CD8-positive, alpha-beta memory T cell (primary cell): Measurements from ENCODE around the gene CERT1. TPM values are rescaled to one million over a fixed set of nuclear protein-coding genes. Genes with fewer than 3 reads are reported as not detected.

Source experiments
- CTCF ChIA-PET: fragments of 350-600 bp; sonication (Branson Sonifier 250); formaldehyde crosslinking; loops from one replicate; lab custom pipeline; 2021; ENCODE audit warnings: antibody characterized with exemption; lab: Charles Lee
- POLR2A ChIA-PET: fragments of 350-600 bp; sonication (Branson Sonifier 250); formaldehyde crosslinking; loops from one replicate; lab custom pipeline; 2021; ENCODE audit warnings: antibody characterized with exemption; lab: Charles Lee
- DNase-seq, 5 donors: peaks; one replicate each; pipeline versions ENCODE4 v3.0.0 to v3.0.0-alpha.2; 2020 to 2022; ENCODE audit warnings: mixed read lengths in 1 of 5
- H3K27ac ChIP-seq: one replicate; pipeline ENCODE4 v1.7.0; 2013; ENCODE audit warnings: low read depth, mild to moderate bottlenecking, low read length, moderate library complexity
- H3K27me3 ChIP-seq: 2 replicates; pipeline ENCODE4 v1.7.0; 2013; ENCODE audit warnings: low read length, mild to moderate bottlenecking; ENCODE audit not compliant: insufficient read depth, poor library complexity, severe bottlenecking
- H3K36me3 ChIP-seq: 2 replicates; pipeline ENCODE4 v1.7.0; 2013; ENCODE audit warnings: mild to moderate bottlenecking, low read length, moderate library complexity; ENCODE audit not compliant: insufficient read depth
- H3K4me1 ChIP-seq: 2 replicates; pipeline ENCODE4 v1.7.0; 2013; ENCODE audit warnings: mild to moderate bottlenecking, low read length, moderate library complexity; ENCODE audit not compliant: insufficient read depth
- H3K4me3 ChIP-seq: 2 replicates; pipeline ENCODE4 v1.7.0; 2013; ENCODE audit warnings: mild to moderate bottlenecking, low read length
- H3K9me3 ChIP-seq: 2 replicates; pipeline ENCODE4 v1.7.0; 2013; ENCODE audit warnings: mild to moderate bottlenecking, low read length
- H3K27ac Mint-ChIP-seq, 8 donors: one replicate each; pipeline ENCODE4 v1.8.0; 2020 to 2021; ENCODE audit warnings: mixed read lengths in 8 of 8, mild to moderate bottlenecking in 6 of 8, inconsistent platforms in 3 of 8, moderate library complexity in 3 of 8
- H3K27me3 Mint-ChIP-seq, 2 donors: one replicate each; pipeline ENCODE4 v1.8.0; 2020 to 2021; ENCODE audit warnings: mixed read lengths in 2 of 2, mild to moderate bottlenecking in 1 of 2, moderate library complexity in 1 of 2
- H3K36me3 Mint-ChIP-seq, 3 donors: one replicate each; pipeline ENCODE4 v1.8.0; 2020 to 2021; ENCODE audit warnings: mixed read lengths in 3 of 3, inconsistent platforms in 1 of 3, mild to moderate bottlenecking in 1 of 3
- H3K4me1 Mint-ChIP-seq, 3 donors: one replicate each; pipeline ENCODE4 v1.8.0; 2020 to 2021; ENCODE audit warnings: mixed read lengths in 3 of 3, inconsistent platforms in 1 of 3, mild to moderate bottlenecking in 1 of 3
- H3K4me3 Mint-ChIP-seq, 7 donors: one replicate each; pipeline ENCODE4 v1.8.0; 2020 to 2021; ENCODE audit warnings: mixed read lengths in 7 of 7, mild to moderate bottlenecking in 6 of 7, moderate library complexity in 4 of 7, inconsistent platforms in 2 of 7
- H3K9me3 Mint-ChIP-seq, 5 donors: one replicate each; pipeline ENCODE4 v1.8.0; 2020 to 2022; ENCODE audit warnings: mixed read lengths in 5 of 5, mild to moderate bottlenecking in 3 of 5, moderate library complexity in 2 of 5, inconsistent platforms in 1 of 5
- polyA plus RNA-seq: library from polyadenylated mRNA; unstranded; fragments of 300-500 nt; fragmentation: Illumina TruSeq; gene quantifications from one replicate; pipeline ENCODE4 v1.2.3, GENCODE V29; 2021
- total RNA-seq, 2 experiments: library from RNA; stranded (reverse); gene quantifications; one replicate each; pipeline ENCODE4 v1.2.3, GENCODE V29; 2021

CERT1 gene
- total and polyA plus RNA-seq, 3 experiments from 2014 or later, result 18.5 to 35.4 (median 35.0) TPM

GRCh38 chr5:75438722-75439121 lies 72.7 kb downstream of the CERT1 start:
- H3K36me3 Mint-ChIP-seq, result peaks cover 9 to 29% (median 26%) of the 10 kb centered on the region in 3 donors
- no peaks in the 10 kb centered on the region for H3K9me3 ChIP-seq
- H3K36me3 ChIP-seq, result no peaks in the 10 kb centered on the region
- no peak overlapping the region for H3K4me3 ChIP-seq
- H3K27me3 Mint-ChIP-seq, result no peaks in the 10 kb centered on the region
- H3K27ac Mint-ChIP-seq, result no peak overlapping the region
- H3K4me1 ChIP-seq, result no peaks in the 10 kb centered on the region
- no peaks in the 10 kb centered on the region for H3K27me3 ChIP-seq
- POLR2A ChIA-PET, result no interaction called here
- no peak overlapping the region for H3K27ac ChIP-seq
- H3K4me3 Mint-ChIP-seq, result no peak overlapping the region
- no peak for DNase-seq
- peaks cover 0 to 21% (median 9%) of the 10 kb centered on the region in 5 donors for H3K9me3 Mint-ChIP-seq
- peaks cover 16 to 20% (median 18%) of the 10 kb centered on the region in 3 donors for H3K4me1 Mint-ChIP-seq
- CTCF ChIA-PET, result no interaction called here

- DNase-seq, result no peak
- Histone ChIP-seq H3K27me3 (no peaks in the 10 kb centered on the region), H3K4me1 (no peaks in the 10 kb centered on the region), H3K36me3 (no peaks in the 10 kb centered on the region), H3K4me3 (no peak overlapping the region), H3K9me3 (no peaks in the 10 kb centered on the region), H3K27ac (no peak overlapping the region)
- Mint-ChIP-seq H3K27ac (peak overlapping the region in 3 of 8 donors; percentile 46 to 70 (median 62)), H3K4me1 (peaks cover 6 to 14% (median 11%) of the 10 kb centered on the region in 3 donors), H3K36me3 (peaks cover 9 to 17% (median 11%) of the 10 kb centered on the region in 3 donors), H3K9me3 (no peaks in the 10 kb centered on the region), H3K4me3 (no peak overlapping the region), H3K27me3 (no peaks in the 10 kb centered on the region)
- CTCF ChIA-PET, result no interaction called here
- POLR2A ChIA-PET, result no interaction called here
These were observed 76.3 kb downstream of the CERT1 start for GRCh38 chr5:75435096-75435495.

- H3K27me3 ChIP-seq, result no peaks in the 10 kb centered on the region
- Mint-ChIP-seq H3K27me3 (no peaks in the 10 kb centered on the region), H3K9me3 (no peaks in the 10 kb centered on the region), H3K4me1 (peaks cover 0 to 6% (median 5%) of the 10 kb centered on the region in 3 donors), H3K27ac (peak overlapping the region in 1 of 8 donors; percentile 22), H3K36me3 (peaks cover 9 to 17% (median 11%) of the 10 kb centered on the region in 3 donors), H3K4me3 (no peak overlapping the region)
- no peaks in the 10 kb centered on the region for H3K9me3 ChIP-seq
- no peak for DNase-seq
- no peak overlapping the region for H3K27ac ChIP-seq
- no peaks in the 10 kb centered on the region for H3K36me3 ChIP-seq
- ChIA-PET POLR2A (no interaction called here), CTCF (no interaction called here)
- no peaks in the 10 kb centered on the region for H3K4me1 ChIP-seq
- H3K4me3 ChIP-seq, result no peak overlapping the region
These were observed 77.5 kb downstream of the CERT1 start for GRCh38 chr5:75433814-75434506.

- CTCF ChIA-PET, result no interaction called here
- H3K4me1 Mint-ChIP-seq, result peaks cover 9 to 20% (median 12%) of the 10 kb centered on the region in 3 donors
These were observed 97.2 kb downstream of the CERT1 start for GRCh38 chr5:75414241-75414640.

GRCh38 chr5:75412111-75412990 lies 99.1 kb downstream of the CERT1 start:
- no peaks in the 10 kb centered on the region for H3K27me3 Mint-ChIP-seq
- H3K36me3 Mint-ChIP-seq, result peaks cover 0 to 57% (median 18%) of the 10 kb centered on the region in 3 donors
- ChIA-PET POLR2A (no interaction called here), CTCF (no interaction called here)
- Histone ChIP-seq H3K9me3 (no peaks in the 10 kb centered on the region), H3K27ac (no peak overlapping the region), H3K27me3 (no peaks in the 10 kb centered on the region), H3K36me3 (no peaks in the 10 kb centered on the region), H3K4me1 (no peaks in the 10 kb centered on the region), H3K4me3 (no peak overlapping the region)
- no peaks in the 10 kb centered on the region for H3K9me3 Mint-ChIP-seq
- peak overlapping the region in 4 of 8 donors; percentile 1 to 30 (median 15) for H3K27ac Mint-ChIP-seq
- peaks cover 9 to 20% (median 12%) of the 10 kb centered on the region in 3 donors for H3K4me1 Mint-ChIP-seq
- no peak for DNase-seq
- no peak overlapping the region for H3K4me3 Mint-ChIP-seq

More at GRCh38 chr5:75414241-75414640, 97.2 kb downstream of the CERT1 start:
- no peaks in the 10 kb centered on the region for H3K27me3 Mint-ChIP-seq
- no peaks in the 10 kb centered on the region for H3K9me3 Mint-ChIP-seq
- no peak overlapping the region for H3K4me3 ChIP-seq
- H3K27ac ChIP-seq, result no peak overlapping the region
- no peak overlapping the region for H3K27ac Mint-ChIP-seq
- no peak overlapping the region for H3K4me3 Mint-ChIP-seq
- POLR2A ChIA-PET, result no interaction called here
- no peaks in the 10 kb centered on the region for H3K9me3 ChIP-seq
- no peak for DNase-seq
- H3K27me3 ChIP-seq, result no peaks in the 10 kb centered on the region
- H3K36me3 Mint-ChIP-seq, result peaks cover 0 to 66% (median 20%) of the 10 kb centered on the region in 3 donors
- H3K36me3 ChIP-seq, result peaks cover 5% of the 10 kb centered on the region
- H3K4me1 ChIP-seq, result no peaks in the 10 kb centered on the region

DNA sequence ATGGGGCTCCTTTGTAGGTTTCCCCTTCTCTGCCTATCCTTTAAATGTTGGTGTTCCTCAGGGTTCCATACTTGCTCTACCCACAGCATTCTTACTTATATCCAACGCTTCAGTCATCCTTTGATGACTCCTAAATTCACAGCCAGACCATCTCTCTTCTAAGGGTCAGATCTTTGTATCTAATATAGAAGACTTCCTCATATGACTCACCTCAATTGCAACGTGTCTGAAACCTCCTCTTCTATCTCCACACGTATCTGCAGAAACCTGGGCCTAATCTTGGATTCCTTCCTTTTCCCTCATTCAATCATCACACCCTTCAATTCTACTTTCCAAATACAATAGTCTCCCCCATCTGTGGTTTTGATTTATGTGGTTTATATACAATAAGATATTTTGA lies 106.1 kb downstream of the CERT1 start:
- H3K9me3 Mint-ChIP-seq, result no peaks in the 10 kb centered on the region
- no peaks in the 10 kb centered on the region for H3K27me3 Mint-ChIP-seq
- no peak for DNase-seq
- H3K9me3 ChIP-seq, result no peaks in the 10 kb centered on the region
- ChIA-PET CTCF (no interaction called here), POLR2A (no interaction called here)
- H3K27ac ChIP-seq, result no peak overlapping the region
- no peaks in the 10 kb centered on the region for H3K4me1 ChIP-seq
- H3K4me3 Mint-ChIP-seq, result no peak overlapping the region
- no peaks in the 10 kb centered on the region for H3K27me3 ChIP-seq
- peaks cover 5% of the 10 kb centered on the region for H3K36me3 ChIP-seq
- H3K27ac Mint-ChIP-seq, result peak overlapping the region in 3 of 8 donors; percentile 1 to 22 (median 19)
- peaks cover 0 to 3% (median 0%) of the 10 kb centered on the region in 3 donors for H3K4me1 Mint-ChIP-seq
- H3K36me3 Mint-ChIP-seq, result peaks cover 4 to 46% (median 21%) of the 10 kb centered on the region in 3 donors
- no peak overlapping the region for H3K4me3 ChIP-seq

- Mint-ChIP-seq H3K36me3 (peaks cover 0 to 61% (median 14%) of the 10 kb centered on the region in 3 donors), H3K9me3 (no peaks in the 10 kb centered on the region), H3K4me3 (no peak overlapping the region), H3K4me1 (no peaks in the 10 kb centered on the region), H3K27me3 (no peaks in the 10 kb centered on the region), H3K27ac (no peak overlapping the region)
- Histone ChIP-seq H3K27me3 (no peaks in the 10 kb centered on the region), H3K4me3 (no peak overlapping the region), H3K4me1 (no peaks in the 10 kb centered on the region), H3K27ac (no peak overlapping the region), H3K9me3 (no peaks in the 10 kb centered on the region), H3K36me3 (no peaks in the 10 kb centered on the region)
- no peak for DNase-seq
- ChIA-PET POLR2A (no interaction called here), CTCF (no interaction called here)
These were observed 116.2 kb downstream of the CERT1 start for GRCh38 chr5:75395277-75395676.

- ChIA-PET POLR2A (no interaction called here), CTCF (no interaction called here)
- DNase-seq, result no peak
- H3K36me3 ChIP-seq, result no peaks in the 10 kb centered on the region
- no peaks in the 10 kb centered on the region for H3K27me3 ChIP-seq
- no peaks in the 10 kb centered on the region for H3K9me3 ChIP-seq
- H3K27ac Mint-ChIP-seq, result peak overlapping the region in 1 of 8 donors; percentile 10
- H3K4me3 Mint-ChIP-seq, result no peak overlapping the region
- no peaks in the 10 kb centered on the region for H3K9me3 Mint-ChIP-seq
- H3K4me1 Mint-ChIP-seq, result no peaks in the 10 kb centered on the region
- peaks cover 0 to 68% (median 19%) of the 10 kb centered on the region in 3 donors for H3K36me3 Mint-ChIP-seq
- H3K27ac ChIP-seq, result no peak overlapping the region
- no peaks in the 10 kb centered on the region for H3K4me1 ChIP-seq
- no peak overlapping the region for H3K4me3 ChIP-seq
- H3K27me3 Mint-ChIP-seq, result no peaks in the 10 kb centered on the region
These were observed 122.0 kb downstream of the CERT1 start for GRCh38 chr5:75389430-75389829.
